PC-9 (cell line): ENCODE results near the gene AGBL4. TPM values are rescaled to one million over a fixed set of nuclear protein-coding genes. Genes with fewer than 3 reads are reported as not detected.

Experiments
- BruUV-seq: library from RNA; stranded (reverse); fragments of 400-500 nt; replicated peaks from 2 replicates; lab custom pipeline; 2021; lab: Mats Ljungman, UMichigan
- CTCF ChIA-PET: fragments of 300-600 bp; sonication (Branson Sonifier 250); formaldehyde crosslinking; loops from one replicate; lab custom pipeline; 2022; ENCODE audit warnings: antibody characterized with exemption; lab: Charles Lee
- POLR2A ChIA-PET: fragments of 300-600 bp; sonication (Branson Sonifier 250); formaldehyde crosslinking; loops from one replicate; lab custom pipeline; 2022; ENCODE audit warnings: antibody characterized with exemption; ENCODE audit not compliant: unreplicated experiment; lab: Charles Lee
- DNase-seq, 2 experiments: peaks; one replicate each; pipeline versions ENCODE4 v3.0.0 to v3.0.0-alpha.2; 2015 to 2022; ENCODE audit warnings: mixed read lengths in 1 of 2
- H2AFZ ChIP-seq: fragments of 200-600 bp; sonication (generic); 2 replicates; pipeline ENCODE4 v1.8.1; 2017; ENCODE audit warnings: antibody characterized with exemption
- H3F3A ChIP-seq: fragments of 200-600 bp; sonication (generic); 2 replicates; pipeline ENCODE4 v1.8.1; 2017; ENCODE audit warnings: antibody characterized with exemption, mild to moderate bottlenecking, low read depth; ENCODE audit not compliant: insufficient read depth
- H3K27ac ChIP-seq: fragments of 200-600 bp; sonication (generic); 2 replicates; pipeline ENCODE4 v1.6.1; 2016; ENCODE audit warnings: mixed run types
- H3K27me3 ChIP-seq: fragments of 200-600 bp; sonication (generic); 2 replicates; pipeline ENCODE4 v1.6.1; 2016; ENCODE audit warnings: low read depth, mixed run types; ENCODE audit not compliant: insufficient read depth
- H3K36me3 ChIP-seq: fragments of 200-600 bp; sonication (generic); 2 replicates; pipeline ENCODE4 v1.6.1; 2016; ENCODE audit warnings: low read depth, mixed run types
- H3K4me1 ChIP-seq: fragments of 200-600 bp; sonication (generic); replicated peaks from 2 replicates; pipeline ENCODE4 v1.6.1; 2016; ENCODE audit warnings: mixed run types; ENCODE audit not compliant: insufficient read depth
- H3K4me2 ChIP-seq: fragments of 200-600 bp; sonication (generic); 2 replicates; pipeline ENCODE4 v1.6.1; 2017; ENCODE audit warnings: mixed run types
- H3K4me3 ChIP-seq: fragments of 200-600 bp; sonication (generic); 2 replicates; pipeline ENCODE4 v1.6.1; 2016; ENCODE audit warnings: mixed run types
- H3K79me2 ChIP-seq: fragments of 200-600 bp; sonication (generic); 2 replicates; pipeline ENCODE4 v1.6.1; 2017; ENCODE audit warnings: low read depth, mixed run types
- H3K9me2 ChIP-seq: fragments of 200-600 bp; sonication (generic); 2 replicates; pipeline ENCODE4 v1.8.1; 2017; ENCODE audit warnings: mild to moderate bottlenecking; ENCODE audit not compliant: insufficient read depth
- H3K9me3 ChIP-seq: fragments of 200-600 bp; sonication (generic); 2 replicates; pipeline ENCODE4 v1.8.1; 2016; ENCODE audit warnings: low read depth; ENCODE audit not compliant: insufficient read depth
- H4K20me1 ChIP-seq: fragments of 200-600 bp; sonication (generic); 2 replicates; pipeline ENCODE4 v1.8.1; 2017; ENCODE audit not compliant: insufficient read depth
- EZH2 ChIP-seq: fragments of 200-600 bp; sonication (generic); IDR thresholded peaks from 2 replicates; pipeline ENCODE4 v1.8.0; 2017; ENCODE audit warnings: antibody characterized with exemption, low read depth
- intact Hi-C: fragments of 100-400 bp; cut with micrococcal nuclease; formaldehyde crosslinking; loops from one replicate; pipeline ENCODE4 v1.10.0; 2022; ENCODE audit not compliant: unreplicated experiment
- total RNA-seq: library from RNA; stranded (reverse); gene quantifications from 2 replicates; pipeline ENCODE4 v1.2.3, GENCODE V29; 2021
- TF ChIP-seq, protein P1 (sequence below): fragments of 200-600 bp; sonication (generic); conservative IDR thresholded peaks from 2 replicates; pipeline ENCODE4 v1.6.1; 2017; ENCODE audit warnings: mixed run types, antibody characterized with exemption, mild to moderate bottlenecking, moderate library complexity

AGBL4 gene
- total RNA-seq, 1 experiment from 2014 or later: not detected

DNA sequence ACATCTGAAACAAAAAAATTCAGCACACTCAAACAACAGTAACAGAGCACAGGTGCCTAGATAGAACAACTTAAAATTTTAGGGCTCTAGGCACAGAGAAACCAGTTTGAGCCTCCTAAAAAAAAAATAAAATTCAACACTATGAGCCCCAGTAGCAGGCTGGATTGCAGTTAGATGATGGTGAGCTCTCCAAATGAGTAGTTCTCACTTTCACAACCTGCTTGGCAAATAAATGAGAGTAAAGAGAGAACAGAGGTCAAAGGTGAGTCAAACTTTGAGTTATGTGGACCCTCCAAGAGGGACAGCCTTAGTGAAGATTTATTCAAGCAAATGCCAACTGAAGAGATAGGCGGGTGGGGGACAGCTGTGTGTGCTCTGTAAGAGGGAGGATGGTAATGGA, 1250.6 kb downstream of the AGBL4 start:
- Histone ChIP-seq H2AFZ (no peak overlapping the region), H3K4me1 (no peaks in the 10 kb centered on the region), H3K27ac (no peak overlapping the region), H3K9me2 (no peaks in the 10 kb centered on the region), H3K36me3 (no peaks in the 10 kb centered on the region), H4K20me1 (no peaks in the 10 kb centered on the region), H3K4me2 (no peak overlapping the region), H3K79me2 (no peaks in the 10 kb centered on the region), H3K4me3 (no peak overlapping the region), H3F3A (no peaks in the 10 kb centered on the region), H3K27me3 (0 out of 2 replicates have a peak, but pooled peaks cover 5% of the 10 kb centered on the region), H3K9me3 (no peaks in the 10 kb centered on the region)
- no peak for DNase-seq
- ChIA-PET CTCF (no interaction called here), POLR2A (no interaction called here)
- BruUV-seq: no TSS peak
- TF ChIP-seq, protein P1, sequence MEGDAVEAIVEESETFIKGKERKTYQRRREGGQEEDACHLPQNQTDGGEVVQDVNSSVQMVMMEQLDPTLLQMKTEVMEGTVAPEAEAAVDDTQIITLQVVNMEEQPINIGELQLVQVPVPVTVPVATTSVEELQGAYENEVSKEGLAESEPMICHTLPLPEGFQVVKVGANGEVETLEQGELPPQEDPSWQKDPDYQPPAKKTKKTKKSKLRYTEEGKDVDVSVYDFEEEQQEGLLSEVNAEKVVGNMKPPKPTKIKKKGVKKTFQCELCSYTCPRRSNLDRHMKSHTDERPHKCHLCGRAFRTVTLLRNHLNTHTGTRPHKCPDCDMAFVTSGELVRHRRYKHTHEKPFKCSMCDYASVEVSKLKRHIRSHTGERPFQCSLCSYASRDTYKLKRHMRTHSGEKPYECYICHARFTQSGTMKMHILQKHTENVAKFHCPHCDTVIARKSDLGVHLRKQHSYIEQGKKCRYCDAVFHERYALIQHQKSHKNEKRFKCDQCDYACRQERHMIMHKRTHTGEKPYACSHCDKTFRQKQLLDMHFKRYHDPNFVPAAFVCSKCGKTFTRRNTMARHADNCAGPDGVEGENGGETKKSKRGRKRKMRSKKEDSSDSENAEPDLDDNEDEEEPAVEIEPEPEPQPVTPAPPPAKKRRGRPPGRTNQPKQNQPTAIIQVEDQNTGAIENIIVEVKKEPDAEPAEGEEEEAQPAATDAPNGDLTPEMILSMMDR: no peak
- no peak for TF ChIP-seq EZH2
- intact Hi-C loops: no loop called here

GRCh38 chr1:48772211-48772610, 1251.5 kb downstream of the AGBL4 start:
- Histone ChIP-seq H3K36me3 (no peaks in the 10 kb centered on the region), H3K4me1 (no peaks in the 10 kb centered on the region), H3K9me2 (no peaks in the 10 kb centered on the region), H4K20me1 (no peaks in the 10 kb centered on the region), H3K4me2 (no peak overlapping the region), H2AFZ (no peak overlapping the region), H3K4me3 (no peak overlapping the region), H3K27ac (no peak overlapping the region), H3K9me3 (no peaks in the 10 kb centered on the region), H3K79me2 (no peaks in the 10 kb centered on the region), H3F3A (no peaks in the 10 kb centered on the region), H3K27me3 (0 out of 2 replicates have a peak, but pooled peaks cover 5% of the 10 kb centered on the region)
- POLR2A ChIA-PET: no interaction called here
- no TSS peak for BruUV-seq
- no peak for TF ChIP-seq EZH2
- TF ChIP-seq, protein P1: no peak
- CTCF ChIA-PET: no interaction called here
- intact Hi-C loops: no loop called here
- DNase-seq: no peak

- intact Hi-C loops: no loop called here
- H3K9me3 ChIP-seq: no peaks in the 10 kb centered on the region
- H3F3A ChIP-seq: no peaks in the 10 kb centered on the region
- BruUV-seq: no TSS peak
- no peaks in the 10 kb centered on the region for H4K20me1 ChIP-seq
- no peak for DNase-seq
- H3K9me2 ChIP-seq: no peaks in the 10 kb centered on the region
- ChIA-PET CTCF (no interaction called here), POLR2A (no interaction called here)
- no peaks in the 10 kb centered on the region for H3K79me2 ChIP-seq
- H3K4me3 ChIP-seq: no peak overlapping the region
- H3K27ac ChIP-seq: no peak overlapping the region
- TF ChIP-seq, protein P1: no peak
- no peak for TF ChIP-seq EZH2
- no peaks in the 10 kb centered on the region for H3K36me3 ChIP-seq
- H3K27me3 ChIP-seq: 0 out of 2 replicates have a peak, but pooled peaks cover 5% of the 10 kb centered on the region
- H3K4me2 ChIP-seq: no peak overlapping the region
- no peaks in the 10 kb centered on the region for H3K4me1 ChIP-seq
- no peak overlapping the region for H2AFZ ChIP-seq
These were observed 1252.2 kb downstream of the AGBL4 start for GRCh38 chr1:48771561-48771960.
